ENCODE measurements around the gene IFIT2. TPM values are rescaled to one million over a fixed set of nuclear protein-coding genes. Genes with fewer than 3 reads are reported as not detected.

The IFIT2 gene
- total RNA-seq, 1 experiment from 2014 or later, result 31.6 TPM

DNA sequence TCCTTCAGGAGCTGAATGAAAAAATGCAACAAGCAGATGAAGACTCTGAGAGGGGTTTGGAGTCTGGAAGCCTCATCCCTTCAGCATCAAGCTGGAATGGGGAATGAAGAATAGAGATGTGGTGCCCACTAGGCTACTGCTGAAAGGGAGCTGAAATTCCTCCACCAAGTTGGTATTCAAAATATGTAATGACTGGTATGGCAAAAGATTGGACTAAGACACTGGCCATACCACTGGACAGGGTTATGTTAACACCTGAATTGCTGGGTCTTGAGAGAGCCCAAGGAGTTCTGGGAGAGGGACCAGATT is 5.4 kb downstream of the IFIT2 start:
- no peak for ATAC-seq
- no peaks in the 10 kb centered on the region for H3K36me3 ChIP-seq (ENCODE audit: control insufficient read depth, insufficient read depth, low read length)
- no peak for DNase-seq (ENCODE audit: low read depth, low spot score)
- H3K9me3 ChIP-seq (ENCODE audit: control insufficient read depth, insufficient read depth, low read depth, low read length), result no peaks in the 10 kb centered on the region
- intact Hi-C loops (cut with micrococcal nuclease; ENCODE audit: unreplicated experiment), result no loop called here
- H3K4me1 ChIP-seq (ENCODE audit: control insufficient read depth, insufficient read depth, low read length), result peaks cover 24% of the 10 kb centered on the region
- CTCF ChIA-PET, result no interaction called here
- H3K27ac ChIP-seq (ENCODE audit: low read length), result peak overlapping the region; percentile 19; the same call in 1 of the 2 replicates
- H3K4me3 ChIP-seq (ENCODE audit: low read depth in 2 of 2, low read length in 2 of 2), result no peak overlapping the region
- POLR2A ChIA-PET, result interaction anchor here (0.5 kb wide), 1 partner anchor 28 kb away, joined by 3 read pairs; no protein-coding TSS in a partner anchor
- H3K27me3 ChIP-seq (ENCODE audit: control insufficient read depth, insufficient read depth, low read length), result no peaks in the 10 kb centered on the region
- TF ChIP-seq, protein P1, sequence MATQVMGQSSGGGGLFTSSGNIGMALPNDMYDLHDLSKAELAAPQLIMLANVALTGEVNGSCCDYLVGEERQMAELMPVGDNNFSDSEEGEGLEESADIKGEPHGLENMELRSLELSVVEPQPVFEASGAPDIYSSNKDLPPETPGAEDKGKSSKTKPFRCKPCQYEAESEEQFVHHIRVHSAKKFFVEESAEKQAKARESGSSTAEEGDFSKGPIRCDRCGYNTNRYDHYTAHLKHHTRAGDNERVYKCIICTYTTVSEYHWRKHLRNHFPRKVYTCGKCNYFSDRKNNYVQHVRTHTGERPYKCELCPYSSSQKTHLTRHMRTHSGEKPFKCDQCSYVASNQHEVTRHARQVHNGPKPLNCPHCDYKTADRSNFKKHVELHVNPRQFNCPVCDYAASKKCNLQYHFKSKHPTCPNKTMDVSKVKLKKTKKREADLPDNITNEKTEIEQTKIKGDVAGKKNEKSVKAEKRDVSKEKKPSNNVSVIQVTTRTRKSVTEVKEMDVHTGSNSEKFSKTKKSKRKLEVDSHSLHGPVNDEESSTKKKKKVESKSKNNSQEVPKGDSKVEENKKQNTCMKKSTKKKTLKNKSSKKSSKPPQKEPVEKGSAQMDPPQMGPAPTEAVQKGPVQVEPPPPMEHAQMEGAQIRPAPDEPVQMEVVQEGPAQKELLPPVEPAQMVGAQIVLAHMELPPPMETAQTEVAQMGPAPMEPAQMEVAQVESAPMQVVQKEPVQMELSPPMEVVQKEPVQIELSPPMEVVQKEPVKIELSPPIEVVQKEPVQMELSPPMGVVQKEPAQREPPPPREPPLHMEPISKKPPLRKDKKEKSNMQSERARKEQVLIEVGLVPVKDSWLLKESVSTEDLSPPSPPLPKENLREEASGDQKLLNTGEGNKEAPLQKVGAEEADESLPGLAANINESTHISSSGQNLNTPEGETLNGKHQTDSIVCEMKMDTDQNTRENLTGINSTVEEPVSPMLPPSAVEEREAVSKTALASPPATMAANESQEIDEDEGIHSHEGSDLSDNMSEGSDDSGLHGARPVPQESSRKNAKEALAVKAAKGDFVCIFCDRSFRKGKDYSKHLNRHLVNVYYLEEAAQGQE (IDR thresholded peaks at IDR 0.05; ENCODE audit: insufficient read depth in 1 of 2, low read depth in 2 of 2, low read length in 1 of 2), result no peak
- TF ChIP-seq, protein P2, sequence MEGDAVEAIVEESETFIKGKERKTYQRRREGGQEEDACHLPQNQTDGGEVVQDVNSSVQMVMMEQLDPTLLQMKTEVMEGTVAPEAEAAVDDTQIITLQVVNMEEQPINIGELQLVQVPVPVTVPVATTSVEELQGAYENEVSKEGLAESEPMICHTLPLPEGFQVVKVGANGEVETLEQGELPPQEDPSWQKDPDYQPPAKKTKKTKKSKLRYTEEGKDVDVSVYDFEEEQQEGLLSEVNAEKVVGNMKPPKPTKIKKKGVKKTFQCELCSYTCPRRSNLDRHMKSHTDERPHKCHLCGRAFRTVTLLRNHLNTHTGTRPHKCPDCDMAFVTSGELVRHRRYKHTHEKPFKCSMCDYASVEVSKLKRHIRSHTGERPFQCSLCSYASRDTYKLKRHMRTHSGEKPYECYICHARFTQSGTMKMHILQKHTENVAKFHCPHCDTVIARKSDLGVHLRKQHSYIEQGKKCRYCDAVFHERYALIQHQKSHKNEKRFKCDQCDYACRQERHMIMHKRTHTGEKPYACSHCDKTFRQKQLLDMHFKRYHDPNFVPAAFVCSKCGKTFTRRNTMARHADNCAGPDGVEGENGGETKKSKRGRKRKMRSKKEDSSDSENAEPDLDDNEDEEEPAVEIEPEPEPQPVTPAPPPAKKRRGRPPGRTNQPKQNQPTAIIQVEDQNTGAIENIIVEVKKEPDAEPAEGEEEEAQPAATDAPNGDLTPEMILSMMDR (IDR thresholded peaks at IDR 0.05), result no peak
- no peak for TF ChIP-seq SIN3A (IDR thresholded peaks at IDR 0.05; ENCODE audit: borderline replicate concordance, insufficient read depth, low read depth, low read length)
- no peak for TF ChIP-seq POLR2AphosphoS5 (IDR thresholded peaks at IDR 0.05; ENCODE audit: low read depth, low read length)
- no peak for TF ChIP-seq TCF7L2 (IDR thresholded peaks at IDR 0.05; ENCODE audit: low read depth, low read length)
- no TSS peak for BruUV-seq (replicated peaks)
- in situ Hi-C loops (cut with HindIII; ENCODE audit: low pct_unique_long_range_greater_than_20kb, low sequenced_read_pairs), result no loop called here

DNA sequence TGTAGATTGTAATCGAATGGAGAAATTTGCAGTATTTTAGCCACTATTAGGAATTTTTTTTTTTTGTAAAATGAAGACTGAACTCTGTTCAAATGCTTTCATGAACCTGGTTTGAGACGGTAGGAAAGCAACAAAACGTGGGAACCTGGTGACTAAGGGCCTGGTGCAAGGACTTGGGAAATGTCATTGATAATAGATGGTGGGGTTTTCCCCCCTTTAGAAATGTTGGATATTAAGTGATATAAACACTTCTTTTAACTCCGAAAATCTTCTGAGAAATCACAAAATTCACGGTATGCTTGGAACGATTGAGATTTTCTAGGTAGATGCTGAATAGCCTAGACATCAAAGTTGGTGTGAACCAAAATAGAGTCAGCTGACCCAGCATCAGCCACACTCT is 6.4 kb downstream of the IFIT2 start:
- H3K4me3 ChIP-seq (ENCODE audit: low read depth in 2 of 2, low read length in 2 of 2), result no peak overlapping the region
- ATAC-seq, result no peak
- H3K4me1 ChIP-seq (ENCODE audit: control insufficient read depth, insufficient read depth, low read length), result peaks cover 15% of the 10 kb centered on the region
- H3K27me3 ChIP-seq (ENCODE audit: control insufficient read depth, insufficient read depth, low read length), result no peaks in the 10 kb centered on the region
- DNase-seq (ENCODE audit: low read depth, low spot score), result no peak
- H3K27ac ChIP-seq (ENCODE audit: low read length), result no peak overlapping the region
- no peak for TF ChIP-seq SIN3A (IDR thresholded peaks at IDR 0.05; ENCODE audit: borderline replicate concordance, insufficient read depth, low read depth, low read length)
- TF ChIP-seq TCF7L2 (IDR thresholded peaks at IDR 0.05; ENCODE audit: low read depth, low read length), result no peak
- TF ChIP-seq, protein P1 (IDR thresholded peaks at IDR 0.05; ENCODE audit: insufficient read depth in 1 of 2, low read depth in 2 of 2, low read length in 1 of 2), result no peak
- TF ChIP-seq POLR2AphosphoS5 (IDR thresholded peaks at IDR 0.05; ENCODE audit: low read depth, low read length), result no peak
- TF ChIP-seq, protein P2 (IDR thresholded peaks at IDR 0.05), result no peak
- intact Hi-C loops (cut with micrococcal nuclease; ENCODE audit: unreplicated experiment), result no loop called here
- H3K9me3 ChIP-seq (ENCODE audit: control insufficient read depth, insufficient read depth, low read depth, low read length), result no peaks in the 10 kb centered on the region
- in situ Hi-C loops (cut with HindIII; ENCODE audit: low pct_unique_long_range_greater_than_20kb, low sequenced_read_pairs), result no loop called here
- CTCF ChIA-PET, result no interaction called here
- POLR2A ChIA-PET, result no interaction called here
- no peaks in the 10 kb centered on the region for H3K36me3 ChIP-seq (ENCODE audit: control insufficient read depth, insufficient read depth, low read length)
- BruUV-seq (replicated peaks), result no TSS peak
